Germinal center (tissue), 1 donor: ENCODE measurements around the gene APBB2.

ENCODE experiments used
- DNase-seq: peaks from one replicate; pipeline ENCODE4 v3.0.0; 2012; ENCODE audit warnings: mixed read lengths, low spot score

Gene APBB2

DNA sequence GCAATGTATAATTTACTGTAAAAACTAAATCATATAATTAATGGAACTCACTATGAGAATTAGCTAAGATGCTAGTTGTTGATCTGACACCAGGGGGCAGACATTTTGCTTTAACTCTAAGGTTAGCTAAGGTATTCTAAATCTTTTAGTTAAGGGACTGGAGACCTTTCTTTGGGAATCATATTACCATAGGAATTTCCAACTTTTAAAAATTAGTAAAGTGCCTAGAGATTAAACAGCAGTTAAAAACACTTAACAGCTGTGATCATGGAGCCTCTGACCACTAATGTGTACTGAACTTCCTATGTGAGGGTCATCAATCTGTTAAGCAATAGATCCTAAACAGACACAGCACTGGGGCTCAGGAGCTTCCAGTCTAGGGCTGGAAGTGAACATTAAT lies 238.0 kb downstream of the APBB2 start:
- DNase-seq: peak; percentile 45

DNA sequence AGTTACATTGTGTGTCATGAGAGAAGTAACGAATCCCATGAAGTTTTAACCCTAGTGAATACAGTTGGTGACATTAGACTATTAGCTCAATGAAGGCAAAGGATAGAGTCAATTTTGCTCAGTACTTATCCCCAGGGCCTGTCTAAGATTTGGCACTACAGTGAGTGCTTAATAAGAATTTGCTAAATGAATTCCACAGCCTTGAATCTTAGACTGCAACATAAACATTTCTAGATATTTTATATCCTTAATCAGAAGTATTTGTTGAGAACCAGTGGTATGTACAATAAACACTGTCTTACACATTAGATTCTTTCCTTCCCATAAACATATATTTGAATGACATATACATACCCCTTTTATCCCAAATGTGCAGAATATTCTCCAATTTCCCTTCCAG lies 241.6 kb downstream of the APBB2 start:
- DNase-seq: no peak

DNA sequence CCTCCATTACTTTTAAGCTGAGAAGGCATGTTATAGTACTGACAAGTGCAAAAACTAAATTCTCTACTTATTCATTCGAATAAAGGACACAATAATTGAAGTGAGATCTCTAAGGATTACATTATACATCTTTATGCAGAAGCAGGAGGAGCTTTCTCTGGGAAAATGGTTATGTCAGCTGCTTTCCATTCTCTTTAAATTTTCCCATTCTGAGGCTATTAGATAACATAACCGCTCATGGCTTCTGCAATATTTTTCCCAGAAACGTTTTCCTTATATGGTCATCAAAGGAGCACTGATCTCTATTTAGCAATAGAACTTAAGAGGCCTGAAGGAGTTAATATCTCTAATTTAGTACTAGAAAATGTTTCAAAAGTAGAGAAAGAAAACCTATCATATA lies 243.0 kb downstream of the APBB2 start:
- DNase-seq: no peak

DNA sequence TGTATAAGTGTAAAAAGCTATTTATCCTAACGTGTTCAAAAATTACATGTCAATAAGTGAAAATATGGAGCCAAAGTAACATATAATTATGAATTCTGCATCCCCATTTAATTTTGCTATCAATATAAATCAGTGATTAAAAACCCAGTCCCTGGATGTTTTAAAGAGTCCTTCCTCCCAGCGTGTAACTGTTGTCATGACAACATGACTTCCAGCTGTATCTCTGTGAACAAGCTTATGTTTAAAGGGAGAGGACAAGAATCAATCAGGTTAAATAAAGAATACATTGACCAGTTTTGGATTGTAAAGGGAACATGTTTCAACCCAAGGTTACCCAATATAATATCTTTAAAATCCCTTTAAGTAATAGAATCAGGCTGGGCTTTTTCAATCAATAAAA lies 244.8 kb downstream of the APBB2 start:
- DNase-seq: no peak

DNA sequence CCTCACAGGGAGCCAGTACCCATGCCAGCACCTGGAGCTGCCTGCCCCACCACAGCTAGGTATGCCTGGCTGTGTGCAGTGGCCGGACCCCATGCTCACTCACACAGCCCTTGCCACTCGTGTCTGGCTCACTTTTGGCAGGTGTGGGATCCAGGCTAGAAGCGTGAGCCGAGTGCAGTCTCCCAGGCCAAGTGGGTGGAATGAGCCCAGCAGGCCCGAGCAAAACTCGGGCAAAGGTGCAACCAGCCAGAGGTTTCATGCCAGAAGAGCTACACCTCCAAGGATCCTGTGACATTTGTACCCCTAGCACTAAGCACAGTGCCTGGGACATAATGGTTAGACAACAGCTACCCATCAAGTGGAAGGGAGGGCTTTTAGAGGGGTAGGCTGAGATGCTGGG lies 246.8 kb downstream of the APBB2 start:
- DNase-seq: no peak

DNA sequence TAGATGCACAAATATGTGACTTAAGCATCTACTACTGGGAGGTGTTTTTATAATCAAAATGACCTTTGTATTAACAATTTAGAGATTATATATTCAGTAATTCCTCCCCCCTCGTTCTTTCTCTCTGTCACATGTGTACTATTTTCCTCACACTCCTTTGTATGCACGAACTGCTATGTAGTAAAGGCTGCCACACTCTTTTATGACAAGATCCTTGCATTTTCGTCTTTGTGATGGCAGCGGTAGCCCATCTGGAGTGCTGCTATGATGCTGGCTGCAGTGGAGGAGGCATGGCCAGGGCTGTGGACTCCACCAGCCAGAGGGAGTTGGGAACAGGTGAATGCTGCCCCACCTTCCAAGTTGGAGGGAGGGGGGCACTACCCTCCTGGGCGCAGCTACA lies 248.3 kb downstream of the APBB2 start:
- no peak for DNase-seq

DNA sequence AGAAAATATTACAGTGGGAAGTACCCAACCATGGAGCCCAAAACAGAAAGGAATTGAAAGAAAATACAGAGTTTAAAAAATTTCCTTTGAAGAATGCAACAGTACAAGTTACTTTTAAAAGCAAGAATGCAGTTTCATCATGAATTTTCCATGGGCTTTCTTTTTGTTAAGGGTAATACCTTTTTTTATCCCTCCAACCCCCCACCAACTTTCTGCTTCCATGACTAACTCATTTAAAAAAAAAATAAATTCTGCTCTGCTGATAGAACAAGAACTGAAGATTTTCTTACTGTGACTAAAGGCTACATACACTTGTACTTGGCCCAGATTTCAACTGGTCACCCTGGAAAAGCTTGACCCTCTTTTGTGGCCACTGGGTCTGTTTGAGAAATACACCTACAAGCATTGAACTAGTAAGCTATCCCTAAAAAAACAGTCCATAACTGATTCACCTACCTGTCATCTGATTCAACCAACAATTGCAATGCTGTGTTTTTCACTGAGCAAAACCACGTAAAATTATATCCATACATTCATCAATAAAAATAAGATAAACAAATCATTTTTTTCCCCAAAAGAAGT lies 250.4 kb downstream of the APBB2 start:
- no peak for DNase-seq

DNA sequence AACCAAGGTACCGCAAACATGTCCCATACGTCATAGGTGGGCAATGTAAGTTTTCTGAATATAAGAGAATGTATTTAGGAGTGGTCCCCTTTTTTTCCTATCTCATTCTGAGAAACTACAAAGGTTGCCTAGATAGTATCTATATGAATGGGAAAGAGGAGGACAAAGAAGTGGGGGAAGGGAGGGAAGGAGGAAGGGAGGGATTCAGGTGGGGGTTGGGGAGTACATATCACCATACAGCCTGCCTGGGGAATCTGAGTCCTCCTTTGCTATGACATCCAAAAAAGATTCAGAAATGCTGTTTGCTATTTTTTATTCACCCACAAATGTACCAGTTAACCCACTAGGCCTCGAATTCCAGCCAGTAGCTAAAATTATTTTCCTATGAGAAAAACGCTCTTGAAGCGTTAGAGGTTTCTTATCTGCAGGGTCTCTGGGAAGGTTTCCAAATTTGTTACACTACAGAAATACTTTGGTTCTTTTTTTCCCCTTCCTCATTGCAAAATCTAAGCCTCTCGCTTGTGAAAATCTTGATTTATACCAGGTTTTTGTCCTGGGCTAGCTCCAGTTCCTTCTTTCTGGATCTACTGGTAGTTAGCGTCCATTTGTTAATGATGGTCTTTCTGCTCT lies 251.7 kb downstream of the APBB2 start:
- DNase-seq: no peak

DNA sequence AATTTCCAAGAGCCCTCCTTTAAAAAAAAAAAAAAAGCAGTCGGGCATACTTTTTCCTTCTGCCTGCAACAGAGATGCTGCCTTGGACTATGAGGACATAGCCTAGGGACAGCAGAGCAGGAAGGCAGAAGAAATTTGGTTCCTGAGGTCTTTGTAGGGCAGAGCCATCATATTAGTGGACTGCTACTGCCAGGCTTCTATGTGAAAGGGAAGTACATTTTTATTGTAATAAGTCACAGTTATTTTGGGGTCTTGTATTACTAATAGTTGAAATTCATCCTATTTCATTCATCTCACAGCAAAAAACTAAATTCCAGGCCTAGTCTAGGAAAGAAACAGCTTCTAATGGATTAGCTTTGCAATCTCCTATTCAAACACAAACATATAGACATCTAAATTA lies 253.4 kb downstream of the APBB2 start:
- DNase-seq: no peak

DNA sequence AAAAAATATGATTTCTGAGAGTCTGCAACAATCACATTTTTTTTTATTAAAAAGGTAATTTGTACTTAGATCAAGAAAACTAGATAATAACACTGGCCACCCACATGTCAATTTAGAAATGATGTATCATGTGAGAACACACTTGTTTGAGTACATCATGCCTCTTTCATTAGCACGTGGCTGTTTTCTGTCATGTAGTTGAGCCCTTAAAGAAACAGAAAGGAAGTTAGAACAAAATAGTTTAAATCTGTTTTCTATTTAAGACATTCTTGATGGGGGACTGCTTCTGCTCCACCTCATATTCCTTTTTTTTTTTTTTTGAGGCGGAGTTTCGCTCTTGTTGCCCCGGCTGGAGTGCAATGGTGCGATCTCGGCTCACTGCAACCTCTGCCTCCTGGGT lies 257.1 kb downstream of the APBB2 start:
- DNase-seq: no peak

DNA sequence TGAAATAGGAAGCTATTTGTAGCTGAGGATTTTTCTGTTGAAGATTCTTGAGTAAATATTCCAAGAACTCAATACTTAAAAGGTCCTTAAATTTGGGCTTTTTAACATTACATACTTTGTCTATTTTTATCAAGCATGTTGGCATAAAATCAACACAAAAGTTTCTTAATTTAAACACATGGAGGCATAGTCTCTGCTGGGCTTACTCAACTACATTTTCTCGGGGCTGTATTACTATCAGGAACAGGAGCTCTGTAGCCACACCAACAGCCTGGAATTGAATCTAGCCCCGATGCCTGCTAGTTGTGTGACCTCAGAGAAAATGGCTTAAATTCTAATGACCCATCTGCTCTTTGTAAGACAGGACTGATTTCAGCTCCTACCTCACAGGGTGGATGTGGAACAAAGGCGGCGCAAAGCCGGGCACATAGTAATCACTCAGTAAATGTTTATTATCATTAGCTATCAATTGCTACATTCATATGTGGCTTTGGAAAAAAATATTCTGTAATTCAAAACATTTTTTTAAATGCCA lies 257.6 kb downstream of the APBB2 start:
- no peak for DNase-seq

DNA sequence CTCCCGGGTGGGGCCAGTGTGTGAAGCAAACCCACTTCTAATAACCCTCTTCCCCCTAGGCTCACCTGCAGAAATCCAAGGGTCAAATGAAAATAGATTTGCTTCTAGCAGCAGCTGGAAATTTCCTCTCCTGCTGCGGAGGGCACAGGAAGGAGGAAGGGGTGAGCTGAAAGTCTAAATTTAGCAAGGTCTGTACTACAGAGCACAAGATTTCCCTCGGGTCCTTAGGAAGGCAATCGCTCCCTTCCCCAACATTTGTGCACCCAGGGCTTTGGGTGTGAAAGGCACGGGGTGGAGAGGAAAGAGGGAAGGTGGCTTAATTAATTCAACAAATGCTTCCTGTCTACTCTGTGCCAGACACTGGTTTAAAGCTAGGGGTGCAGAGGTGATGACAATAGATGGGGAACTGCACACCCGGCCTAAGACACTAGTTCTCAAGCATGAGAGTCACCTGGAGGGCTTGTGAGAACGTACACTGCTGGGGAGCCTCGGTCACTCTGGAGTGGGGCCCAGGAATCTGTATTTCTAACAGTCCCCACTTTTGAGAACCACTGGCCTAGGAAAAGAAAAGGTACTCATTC lies 260.2 kb downstream of the APBB2 start:
- no peak for DNase-seq

DNA sequence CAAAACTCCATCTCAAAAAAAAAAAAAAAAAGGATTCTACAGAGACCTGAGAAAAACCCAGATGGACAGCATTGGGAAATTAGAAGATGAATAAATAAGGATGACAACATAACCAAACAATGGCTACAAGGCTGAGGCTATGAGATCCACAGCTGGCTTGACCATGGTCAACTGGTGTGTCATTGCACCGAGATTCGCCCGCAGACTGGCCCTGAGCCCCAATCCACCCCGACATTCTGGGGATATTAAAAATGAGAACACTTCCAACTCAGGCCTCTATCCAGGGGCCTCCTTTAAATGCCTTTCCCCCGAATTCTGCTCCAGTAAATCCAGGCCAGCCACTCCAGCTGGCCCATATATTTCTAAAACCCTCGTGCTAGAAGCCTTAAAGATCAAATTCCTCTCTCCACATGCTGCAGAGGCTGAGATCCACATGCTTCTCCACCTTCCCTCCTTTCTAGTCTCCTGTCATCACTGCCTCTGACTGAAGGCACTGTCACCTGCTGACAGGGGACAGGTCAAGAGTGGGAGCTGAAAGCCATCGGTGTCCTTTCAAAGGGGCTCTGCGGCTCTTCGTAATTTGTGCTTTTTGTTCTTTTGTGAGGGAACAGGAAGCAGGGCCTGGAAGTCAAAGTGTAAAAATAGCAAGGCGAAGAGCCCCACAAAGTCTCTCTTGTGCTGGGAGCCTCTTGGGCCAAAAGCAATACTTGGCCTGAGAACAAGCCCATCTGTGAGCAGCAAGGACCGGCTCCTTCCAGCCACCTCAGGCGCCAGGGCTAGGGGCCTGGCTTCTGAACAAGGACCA lies 260.9 kb downstream of the APBB2 start:
- no peak for DNase-seq

DNA sequence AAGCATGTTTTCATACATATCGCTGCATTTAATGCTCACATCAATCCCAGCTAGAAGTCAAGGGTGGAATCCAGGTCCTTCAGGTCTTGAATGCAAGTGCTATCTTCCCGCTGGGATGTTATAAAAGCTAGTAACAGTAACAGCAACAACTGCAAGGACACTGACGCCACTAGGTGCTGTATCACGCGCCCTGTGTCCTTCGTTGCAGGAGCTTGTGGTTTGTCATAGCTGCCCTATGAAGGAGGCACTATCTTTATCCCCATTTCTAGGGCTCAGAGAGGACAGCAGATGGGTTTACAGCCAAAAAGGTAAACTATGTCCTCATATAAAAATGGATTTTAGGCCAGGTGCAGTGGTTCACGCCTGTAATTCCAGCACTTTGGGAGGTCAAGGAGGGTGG lies 261.7 kb downstream of the APBB2 start:
- no peak for DNase-seq

DNA sequence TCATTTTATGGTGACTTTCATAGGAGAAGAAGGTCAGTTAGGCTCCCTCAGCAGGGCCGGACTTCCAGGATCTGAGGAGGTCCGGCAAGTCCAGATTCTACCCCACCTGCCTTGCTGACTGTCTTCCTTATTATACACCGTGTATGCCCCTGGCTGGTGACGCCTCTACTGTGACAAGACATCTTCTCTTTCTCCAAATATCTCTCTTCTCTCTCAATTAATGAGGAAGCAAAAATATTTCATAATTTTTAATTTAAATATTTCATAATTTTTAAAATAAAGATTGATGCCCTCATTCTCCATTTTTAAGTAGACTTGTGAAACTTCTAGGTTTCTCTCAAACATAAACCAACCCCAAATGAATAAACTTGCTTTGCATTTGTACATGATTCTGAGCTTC lies 262.1 kb downstream of the APBB2 start:
- no peak for DNase-seq

DNA sequence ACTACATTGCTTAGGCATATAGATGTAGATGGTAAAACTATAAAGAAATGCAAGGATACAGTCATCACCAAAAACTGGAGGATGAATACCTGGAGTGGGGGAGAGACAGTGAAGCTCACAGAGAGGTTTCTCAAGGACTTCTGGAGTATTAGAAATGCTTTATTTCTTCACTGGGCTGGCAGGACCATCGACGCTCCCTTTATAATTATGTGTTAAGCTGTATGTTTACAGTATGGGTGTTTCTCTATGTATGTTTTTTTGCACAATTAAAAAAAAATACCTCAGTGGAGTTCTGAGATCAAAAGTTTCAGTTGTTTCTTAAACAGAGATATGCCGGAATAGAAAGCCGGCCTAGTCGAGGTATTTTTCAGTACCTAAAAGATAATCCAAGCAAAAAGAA lies 263.3 kb downstream of the APBB2 start:
- no peak for DNase-seq

DNA sequence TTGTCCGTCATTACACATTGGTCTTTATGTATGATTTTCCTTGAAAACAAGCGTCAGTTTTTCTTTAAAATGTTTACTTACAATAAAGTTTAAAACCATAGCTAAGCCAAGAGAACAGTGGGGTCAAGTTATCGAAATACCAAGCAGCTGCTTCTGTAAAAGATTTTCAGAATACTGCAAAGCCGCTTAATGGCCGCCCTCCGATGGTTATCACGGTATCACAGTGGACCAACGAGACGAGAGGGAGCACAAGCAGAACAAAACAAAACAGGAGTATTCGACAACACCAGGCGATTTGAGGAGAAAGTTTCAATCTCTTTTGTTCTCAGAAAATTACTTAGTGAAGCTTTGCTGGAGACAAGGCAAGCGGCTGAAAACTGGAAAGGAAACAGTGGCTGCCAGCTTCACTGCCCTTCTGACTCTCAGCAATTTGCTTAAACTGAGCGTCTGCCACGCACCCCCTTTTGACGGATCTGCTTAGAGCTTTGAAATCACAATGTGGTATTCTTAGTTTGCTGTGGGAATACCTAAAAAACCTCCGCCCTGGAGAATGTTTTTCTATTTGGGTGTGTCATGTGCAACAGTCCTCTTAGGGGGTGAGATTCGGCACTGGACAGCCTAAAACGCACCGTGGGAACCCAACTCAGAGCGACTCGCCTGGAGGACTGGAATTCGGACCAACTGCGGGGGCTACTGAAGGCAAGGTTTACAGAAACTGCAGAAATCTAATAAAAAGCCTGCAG lies 264.8 kb downstream of the APBB2 start:
- DNase-seq: no peak

DNA sequence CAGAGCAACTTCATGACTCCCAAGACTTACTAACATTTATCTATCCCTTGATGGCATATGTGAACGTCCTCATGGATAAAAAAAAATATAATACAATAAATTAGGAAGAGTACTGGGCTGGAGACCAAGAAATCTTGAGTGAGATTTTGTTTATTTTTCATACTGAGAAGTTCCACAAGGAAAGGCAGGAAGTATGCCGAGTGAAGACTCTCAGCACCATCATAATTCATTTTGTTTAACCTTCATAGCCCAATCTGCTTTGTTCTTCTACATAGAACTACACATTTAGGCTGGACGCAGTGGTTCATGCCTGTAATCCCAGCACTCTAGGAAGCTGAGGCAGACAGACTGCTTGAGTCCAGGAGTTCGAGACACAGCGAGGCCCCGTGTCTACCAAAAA lies 266.3 kb downstream of the APBB2 start:
- no peak for DNase-seq

DNA sequence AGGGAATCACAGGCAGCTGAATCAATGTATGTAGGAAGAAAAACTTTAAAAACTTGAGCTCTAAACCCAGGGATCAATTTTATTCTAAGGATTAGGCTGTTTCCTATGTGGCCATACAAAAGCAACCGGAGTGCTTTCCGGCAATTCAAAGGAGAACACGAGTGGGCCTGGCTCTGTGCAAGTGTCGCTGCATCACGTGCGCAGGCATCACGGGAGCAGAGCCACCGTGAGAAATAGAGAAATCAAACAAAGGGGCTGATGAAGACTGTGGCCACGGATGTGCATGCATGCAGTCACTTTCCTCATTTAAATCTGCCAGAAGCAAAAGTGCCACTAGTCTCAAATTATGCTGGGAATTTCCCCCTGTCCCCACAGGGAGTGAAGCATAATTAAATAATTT lies 267.7 kb downstream of the APBB2 start:
- DNase-seq: no peak

DNA sequence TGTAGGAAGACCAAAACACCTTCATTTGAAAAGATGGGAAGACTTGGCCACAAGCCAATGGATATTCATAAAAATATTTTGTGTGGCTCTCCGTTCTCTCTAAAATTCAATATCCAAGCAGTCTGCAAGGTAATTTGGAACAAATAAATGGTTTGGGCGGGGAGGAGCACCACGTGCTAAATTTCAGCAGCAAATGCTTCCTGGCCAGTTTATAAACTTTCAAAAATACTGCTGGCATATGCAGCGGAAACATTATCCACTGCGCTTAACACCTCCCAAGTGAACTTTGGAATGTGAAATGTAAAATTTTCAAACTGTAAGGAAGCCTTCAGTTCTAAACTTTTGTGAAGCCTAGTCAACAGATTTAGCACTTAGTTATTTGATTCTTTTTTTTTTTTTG lies 273.6 kb downstream of the APBB2 start:
- no peak for DNase-seq

DNA sequence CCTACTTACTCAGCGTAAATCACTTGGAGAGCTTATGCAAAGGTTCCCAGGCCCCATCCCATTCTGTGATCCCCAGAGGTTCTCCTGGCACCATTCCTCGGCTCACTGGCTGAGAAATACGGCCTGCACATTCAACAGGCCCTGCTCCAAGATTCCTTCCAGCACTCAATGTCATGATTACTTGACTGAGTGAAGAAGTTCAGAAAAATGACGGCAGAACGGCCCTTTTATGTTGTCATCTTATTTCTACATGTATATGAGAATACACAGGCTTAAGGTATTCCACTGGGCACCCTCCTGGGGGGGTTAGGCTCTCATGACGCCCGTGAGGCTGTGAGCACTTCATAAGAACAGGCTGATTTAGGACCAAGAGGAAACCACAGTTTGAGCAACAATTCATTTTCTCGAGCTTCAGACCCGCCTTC lies 274.0 kb downstream of the APBB2 start:
- no peak for DNase-seq

DNA sequence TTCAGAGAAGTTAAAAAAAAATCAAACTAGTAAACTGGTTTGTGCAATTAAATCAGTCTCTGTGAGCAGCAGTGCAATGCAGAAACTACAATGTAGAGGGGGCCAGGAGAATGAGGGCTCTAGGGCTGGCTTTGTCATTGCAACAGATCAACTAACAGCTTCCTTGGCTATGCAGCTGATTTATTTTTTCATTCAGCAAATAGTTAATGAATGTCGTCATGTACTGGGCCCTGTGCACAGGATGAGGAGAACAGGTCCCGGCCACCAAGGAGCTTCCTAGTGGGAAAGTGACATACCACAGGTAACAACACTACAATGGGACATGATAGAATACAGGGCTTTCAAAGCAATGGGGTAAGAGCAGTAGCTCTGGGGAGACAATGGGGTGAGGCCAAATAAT lies 274.5 kb downstream of the APBB2 start:
- no peak for DNase-seq
